OCI-LY1 (cell line): ENCODE measurements around the gene MRPL51.

Source experiments
- H2AFZ ChIP-seq: fragments of 200-600 bp; sonication (generic), shearing (Covaris generic); 2 replicates; pipeline ENCODE4 v1.6.0; 2014; ENCODE audit warnings: antibody characterized with exemption, mild to moderate bottlenecking, low read length
- H3F3A ChIP-seq: fragments of 200-600 bp; sonication (generic), shearing (Covaris generic); 2 replicates; pipeline ENCODE4 v1.6.0; 2014; ENCODE audit warnings: mild to moderate bottlenecking, antibody characterized with exemption, low read length, moderate library complexity; ENCODE audit not compliant: insufficient read depth
- H3K27ac ChIP-seq: fragments of 200-600 bp; sonication (generic); 2 replicates; pipeline ENCODE4 v1.5.1; 2014; ENCODE audit warnings: low read length, mixed run types, mild to moderate bottlenecking, low read depth; ENCODE audit not compliant: poor library complexity, severe bottlenecking
- H3K27me3 ChIP-seq: fragments of 200-600 bp; sonication (generic); 2 replicates; pipeline ENCODE4 v1.6.0; 2014; ENCODE audit warnings: antibody characterized with exemption, mild to moderate bottlenecking, low read length, moderate library complexity; ENCODE audit not compliant: insufficient read depth
- H3K36me3 ChIP-seq: fragments of 200-600 bp; sonication (generic); 2 replicates; pipeline ENCODE4 v1.6.1; 2014; ENCODE audit warnings: mild to moderate bottlenecking, antibody characterized with exemption, low read length, moderate library complexity, mixed read lengths; ENCODE audit not compliant: insufficient read depth
- H3K4me1 ChIP-seq: fragments of 200-600 bp; sonication (generic); 2 replicates; pipeline ENCODE4 v1.5.1; 2014; ENCODE audit warnings: mild to moderate bottlenecking, low read length, moderate library complexity; ENCODE audit not compliant: insufficient read depth, severe bottlenecking
- H3K4me2 ChIP-seq: fragments of 200-600 bp; sonication (generic), shearing (Covaris generic); 2 replicates; pipeline ENCODE4 v1.6.1; 2014; ENCODE audit warnings: low read length
- H3K4me3 ChIP-seq: fragments of 200-600 bp; sonication (generic); 2 replicates; pipeline ENCODE4 v1.5.1; 2014; ENCODE audit warnings: low read length, low read depth, mild to moderate bottlenecking, mixed read lengths; ENCODE audit not compliant: poor library complexity, severe bottlenecking
- H3K79me2 ChIP-seq: fragments of 200-600 bp; shearing (Covaris generic); 2 replicates; pipeline ENCODE4 v1.6.1; 2016; ENCODE audit warnings: mixed run types, low read length, mixed read lengths; ENCODE audit not compliant: insufficient read depth
- H3K9ac ChIP-seq: fragments of 200-600 bp; sonication (generic), shearing (Covaris generic); 2 replicates; pipeline ENCODE4 v1.6.1; 2014; ENCODE audit warnings: mild to moderate bottlenecking, low read length, mixed read lengths
- H3K9me2 ChIP-seq: fragments of 200-600 bp; sonication (generic), shearing (Covaris generic); 2 replicates; pipeline ENCODE4 v1.6.1; 2014; ENCODE audit warnings: low read depth, mild to moderate bottlenecking, low read length, mixed read lengths
- H3K9me3 ChIP-seq: fragments of 200-600 bp; shearing (Covaris generic); 2 replicates; pipeline ENCODE4 v1.6.1; 2014; ENCODE audit warnings: low read length, mixed read lengths
- H4K20me1 ChIP-seq: fragments of 200-600 bp; sonication (generic), shearing (Covaris generic); 2 replicates; pipeline ENCODE4 v1.6.0; 2016; ENCODE audit warnings: mild to moderate bottlenecking, low read length; ENCODE audit not compliant: insufficient read depth
- CTCF ChIP-seq: fragments of 200-600 bp; sonication (generic), shearing (Covaris generic); IDR thresholded peaks from 2 replicates; pipeline ENCODE4 v1.5.1; 2017; ENCODE audit warnings: mild to moderate bottlenecking, antibody characterized with exemption, low read length, moderate library complexity, mixed read lengths
- EZH2 ChIP-seq: fragments of 200-600 bp; sonication (generic), shearing (Covaris generic); IDR thresholded peaks from 2 replicates; pipeline ENCODE4 v1.8.0; 2017; ENCODE audit warnings: borderline replicate concordance, mixed run types, mild to moderate bottlenecking, antibody characterized with exemption, low read length, moderate library complexity, mixed read lengths

The MRPL51 gene

DNA sequence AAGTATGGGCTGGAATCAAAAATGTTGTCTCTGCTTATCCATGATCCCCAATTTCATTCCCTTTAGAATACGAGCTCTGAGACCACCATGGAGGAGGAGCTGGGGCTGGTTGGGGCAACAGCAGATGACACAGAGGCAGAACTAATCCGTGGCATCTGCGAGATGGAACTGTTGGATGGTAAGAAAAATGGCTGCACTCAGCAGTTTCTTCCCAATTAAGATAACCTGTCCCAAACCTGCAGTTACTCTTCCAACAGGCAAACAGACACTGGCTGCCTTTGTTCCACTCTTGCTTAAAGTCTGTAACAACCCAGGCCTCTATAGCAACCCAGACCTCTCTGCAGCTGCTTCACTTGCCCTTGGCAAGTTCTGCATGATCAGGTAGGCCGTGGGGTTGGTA is 34.6 kb upstream of the MRPL51 start:
- Histone ChIP-seq H3K27me3 (no peaks in the 10 kb centered on the region), H4K20me1 (no peaks in the 10 kb centered on the region), H3F3A (no peaks in the 10 kb centered on the region), H3K4me3 (no peak overlapping the region), H3K4me1 (peaks cover 13% of the 10 kb centered on the region), H3K9me3 (no peaks in the 10 kb centered on the region), H3K36me3 (peaks cover 98% of the 10 kb centered on the region), H3K27ac (no peak overlapping the region), H3K9me2 (no peaks in the 10 kb centered on the region), H3K9ac (no peak overlapping the region), H3K4me2 (no peak overlapping the region), H3K79me2 (no peaks in the 10 kb centered on the region), H2AFZ (no peak overlapping the region)
- TF ChIP-seq EZH2 (no peak), CTCF (no peak)

- no peaks in the 10 kb centered on the region for H3F3A ChIP-seq
- no peak overlapping the region for H3K27ac ChIP-seq
- peaks cover 100% of the 10 kb centered on the region for H3K36me3 ChIP-seq
- H3K4me1 ChIP-seq: peaks cover 6% of the 10 kb centered on the region
- H2AFZ ChIP-seq: no peak overlapping the region
- no peak overlapping the region for H3K4me3 ChIP-seq
- no peak overlapping the region for H3K4me2 ChIP-seq
- no peaks in the 10 kb centered on the region for H4K20me1 ChIP-seq
- TF ChIP-seq EZH2: no peak
- no peak overlapping the region for H3K9ac ChIP-seq
- no peaks in the 10 kb centered on the region for H3K9me2 ChIP-seq
- H3K27me3 ChIP-seq: no peaks in the 10 kb centered on the region
- H3K9me3 ChIP-seq: no peaks in the 10 kb centered on the region
- no peaks in the 10 kb centered on the region for H3K79me2 ChIP-seq
These were observed 33.9 kb upstream of the MRPL51 start for GRCh38 chr12:6526766-6527525.

GRCh38 chr12:6526201-6526600 is 33.1 kb upstream of the MRPL51 start:
- H3K4me3 ChIP-seq: no peak overlapping the region
- H4K20me1 ChIP-seq: no peaks in the 10 kb centered on the region
- no peaks in the 10 kb centered on the region for H3K27me3 ChIP-seq
- H3K4me1 ChIP-seq: no peaks in the 10 kb centered on the region
- no peaks in the 10 kb centered on the region for H3K9me3 ChIP-seq
- no peak overlapping the region for H3K27ac ChIP-seq
- H3K9ac ChIP-seq: no peak overlapping the region
- H3K79me2 ChIP-seq: no peaks in the 10 kb centered on the region
- H2AFZ ChIP-seq: no peak overlapping the region
- no peak overlapping the region for H3K4me2 ChIP-seq
- H3F3A ChIP-seq: no peaks in the 10 kb centered on the region
- peaks cover 100% of the 10 kb centered on the region for H3K36me3 ChIP-seq
- H3K9me2 ChIP-seq: no peaks in the 10 kb centered on the region
- TF ChIP-seq EZH2: no peak

- H3K36me3 ChIP-seq: peaks cover 99% of the 10 kb centered on the region
- no peak overlapping the region for H2AFZ ChIP-seq
These were observed 31.6 kb upstream of the MRPL51 start for GRCh38 chr12:6524648-6525047.

More at GRCh38 chr12:6524648-6525047, 31.6 kb upstream of the MRPL51 start:
- no peaks in the 10 kb centered on the region for H4K20me1 ChIP-seq
- H3K9me2 ChIP-seq: no peaks in the 10 kb centered on the region
- H3K79me2 ChIP-seq: no peaks in the 10 kb centered on the region
- H3K27me3 ChIP-seq: no peaks in the 10 kb centered on the region
- H3F3A ChIP-seq: no peaks in the 10 kb centered on the region
- TF ChIP-seq EZH2: no peak
- no peak for TF ChIP-seq CTCF
- no peak overlapping the region for H3K4me2 ChIP-seq
- H3K9me3 ChIP-seq: no peaks in the 10 kb centered on the region
- H3K9ac ChIP-seq: no peak overlapping the region
- no peak overlapping the region for H3K27ac ChIP-seq
- H3K4me1 ChIP-seq: no peaks in the 10 kb centered on the region
- no peak overlapping the region for H3K4me3 ChIP-seq
